HG03064 (cell line): Measurements from ENCODE around the gene ARSJ.
"Not testable (repeated sequence)": the region's sequence is repeated elsewhere in the genome, so short reads cannot be mapped to it uniquely, and the experiment has no call there.

ENCODE experiments used
- ATAC-seq: cut with Tn5 transposase; IDR thresholded peaks from one replicate; pipeline ENCODE4 v1.9.1; 2021; ENCODE audit warnings: low read depth; ENCODE audit not compliant: unreplicated experiment

The ARSJ gene

GRCh38 chr4:113979148-113979904 is at the start of gene ARSJ:
TSS of gene ARSJ (minus strand) at chr4:113979647. CDS start at chr4:113978834, 813 bp downstream.
- no peak for ATAC-seq

- ATAC-seq = no peak
These were observed 48.6 kb upstream of the ARSJ start for GRCh38 chr4:114028071-114028470.

GRCh38 chr4:114027596-114027995 is 48.1 kb upstream of the ARSJ start:
- no peak for ATAC-seq

- ATAC-seq = no peak
These were observed 47.0 kb upstream of the ARSJ start for GRCh38 chr4:114026447-114026846.

- peak; percentile 60 for ATAC-seq
These were observed 45.8 kb upstream of the ARSJ start for GRCh38 chr4:114025176-114025777.

- ATAC-seq = no peak
These were observed 42.0 kb upstream of the ARSJ start for GRCh38 chr4:114021451-114021850.

GRCh38 chr4:114019969-114020358 is 40.5 kb upstream of the ARSJ start:
- ATAC-seq = no peak

GRCh38 chr4:114019276-114019968 is 40.0 kb upstream of the ARSJ start:
- ATAC-seq = no peak

- no peak for ATAC-seq
These were observed 37.9 kb upstream of the ARSJ start for GRCh38 chr4:114017120-114017917.

- ATAC-seq = no peak
These were observed 36.0 kb upstream of the ARSJ start for GRCh38 chr4:114015444-114015899.

GRCh38 chr4:114013201-114013600 is 33.8 kb upstream of the ARSJ start:
- not testable (repeated sequence) for ATAC-seq

- no peak for ATAC-seq
These were observed 33.3 kb upstream of the ARSJ start for GRCh38 chr4:114012749-114013148.

GRCh38 chr4:114005569-114006442 is 26.4 kb upstream of the ARSJ start:
- no peak for ATAC-seq

GRCh38 chr4:114004483-114005226 is 25.2 kb upstream of the ARSJ start:
- ATAC-seq = not testable (repeated sequence)

GRCh38 chr4:113998531-113998930 is 19.1 kb upstream of the ARSJ start:
- ATAC-seq = no peak

- ATAC-seq = no peak
These were observed 18.6 kb upstream of the ARSJ start for GRCh38 chr4:113998079-113998478.

- no peak for ATAC-seq
These were observed 17.8 kb upstream of the ARSJ start for GRCh38 chr4:113997206-113997605.

- no peak for ATAC-seq
These were observed 17.2 kb upstream of the ARSJ start for GRCh38 chr4:113996599-113997177.

GRCh38 chr4:113993887-113994286 is 14.4 kb upstream of the ARSJ start:
- no peak for ATAC-seq
